Glutamatergic neuron (in vitro differentiated cells): ENCODE data around the gene RMDN2. TPM values are rescaled to one million over a fixed set of nuclear protein-coding genes. Genes with fewer than 3 reads are reported as not detected.

Experiments
- DNase-seq: peaks from one replicate; pipeline ENCODE4 v3.0.0; 2022
- H3K27ac Mint-ChIP-seq: one replicate; pipeline ENCODE4 v1.8.0; 2020; ENCODE audit warnings: mild to moderate bottlenecking, mixed read lengths, inconsistent platforms; ENCODE audit not compliant: unreplicated experiment
- H3K27me3 Mint-ChIP-seq: one replicate; pipeline ENCODE4 v1.8.0; 2020; ENCODE audit warnings: mild to moderate bottlenecking, moderate library complexity, mixed read lengths, inconsistent platforms; ENCODE audit not compliant: unreplicated experiment
- H3K36me3 Mint-ChIP-seq: one replicate; pipeline ENCODE4 v1.8.0; 2020; ENCODE audit warnings: mild to moderate bottlenecking, mixed read lengths, inconsistent platforms; ENCODE audit not compliant: unreplicated experiment
- H3K4me1 Mint-ChIP-seq: one replicate; pipeline ENCODE4 v1.8.0; 2020; ENCODE audit warnings: mild to moderate bottlenecking, low read depth, mixed read lengths, inconsistent platforms; ENCODE audit not compliant: unreplicated experiment
- H3K4me3 Mint-ChIP-seq: one replicate; pipeline ENCODE4 v1.8.0; 2020; ENCODE audit warnings: mild to moderate bottlenecking, mixed read lengths, inconsistent platforms; ENCODE audit not compliant: unreplicated experiment
- H3K9me3 Mint-ChIP-seq: one replicate; pipeline ENCODE4 v1.8.0; 2020; ENCODE audit warnings: mild to moderate bottlenecking, moderate library complexity, mixed read lengths, inconsistent platforms; ENCODE audit not compliant: unreplicated experiment
- CTCF ChIP-seq: fragments of 200-600 bp; sonication (generic); IDR thresholded peaks from one replicate; pipeline ENCODE4 v1.5.0; 2021; ENCODE audit not compliant: partially characterized antibody, unreplicated experiment
- total RNA-seq: library from RNA; stranded (reverse); fragmentation: NEBNext Ultra II Directional; extraction: Animal tissue kit (Norgen Biotek cat#: 25700); gene quantifications from one replicate; pipeline ENCODE4 v1.2.1, GENCODE V29; 2021; ENCODE audit not compliant: unreplicated experiment

Gene RMDN2
- total RNA-seq, 1 donor from 2014 or later = 5.5 TPM

GRCh38 chr2:37918742-37919186 lies 6.3 kb upstream of the RMDN2 start:
- no peaks in the 10 kb centered on the region for H3K36me3 Mint-ChIP-seq
- no peak for TF ChIP-seq CTCF
- H3K27ac Mint-ChIP-seq = no peak overlapping the region
- H3K4me3 Mint-ChIP-seq = no peak overlapping the region
- H3K27me3 Mint-ChIP-seq = no peaks in the 10 kb centered on the region
- DNase-seq = no peak
- peaks cover 2% of the 10 kb centered on the region for H3K9me3 Mint-ChIP-seq
- H3K4me1 Mint-ChIP-seq = peaks cover 2% of the 10 kb centered on the region

- no peak for DNase-seq
- H3K27ac Mint-ChIP-seq = no peak overlapping the region
- no peak overlapping the region for H3K4me3 Mint-ChIP-seq
- no peak for TF ChIP-seq CTCF
- no peaks in the 10 kb centered on the region for H3K36me3 Mint-ChIP-seq
- H3K9me3 Mint-ChIP-seq = peaks cover 4% of the 10 kb centered on the region
- H3K27me3 Mint-ChIP-seq = no peaks in the 10 kb centered on the region
- peaks cover 2% of the 10 kb centered on the region for H3K4me1 Mint-ChIP-seq
Observed at GRCh38 chr2:37919631-37920032, 5.5 kb upstream of the RMDN2 start.

DNA sequence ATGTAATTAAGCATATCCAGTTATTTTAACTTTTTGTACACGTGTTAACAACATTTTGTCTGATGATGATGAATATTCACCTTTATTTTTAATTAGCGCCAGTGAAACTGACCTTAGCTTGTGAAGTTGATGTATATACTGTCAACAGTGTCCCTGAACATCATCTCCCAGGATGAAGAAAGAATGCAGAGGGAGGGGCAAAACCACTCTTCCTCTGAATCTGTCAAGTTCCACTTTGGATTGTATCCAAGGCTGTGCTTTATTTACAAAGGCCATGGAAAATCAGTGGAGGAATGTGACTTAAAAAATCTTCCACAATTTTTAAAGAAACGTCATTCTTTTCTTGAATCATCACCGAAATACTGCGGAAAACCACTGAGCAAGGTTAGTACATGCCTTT lies 4.5 kb upstream of the RMDN2 start:
- Mint-ChIP-seq H3K4me3 (no peak overlapping the region), H3K27ac (no peak overlapping the region), H3K4me1 (peaks cover 2% of the 10 kb centered on the region), H3K27me3 (no peaks in the 10 kb centered on the region), H3K36me3 (no peaks in the 10 kb centered on the region), H3K9me3 (peaks cover 5% of the 10 kb centered on the region)
- no peak for DNase-seq
- TF ChIP-seq CTCF = no peak

DNA sequence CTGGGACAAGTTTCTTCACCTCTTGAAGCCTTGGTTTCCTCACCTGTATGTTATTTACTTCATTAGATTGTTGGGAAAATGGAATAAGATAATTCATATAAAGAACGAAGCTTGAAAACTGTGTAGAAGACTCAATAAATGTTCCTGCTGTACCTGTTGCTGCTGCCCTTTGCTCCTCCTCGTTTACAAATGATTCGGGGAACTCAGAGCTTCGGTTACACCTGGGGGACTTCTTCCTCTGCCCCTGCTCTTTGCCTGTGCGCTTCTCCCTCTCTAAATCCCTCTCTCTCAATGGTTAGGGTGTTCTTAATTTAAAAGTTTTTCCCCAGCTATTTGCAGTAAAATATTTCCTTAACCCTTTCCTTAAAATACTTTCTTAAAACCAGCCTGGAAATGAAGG lies 3.3 kb upstream of the RMDN2 start:
- H3K27me3 Mint-ChIP-seq = no peaks in the 10 kb centered on the region
- H3K36me3 Mint-ChIP-seq = no peaks in the 10 kb centered on the region
- no peak overlapping the region for H3K27ac Mint-ChIP-seq
- H3K9me3 Mint-ChIP-seq = peaks cover 5% of the 10 kb centered on the region
- H3K4me1 Mint-ChIP-seq = peaks cover 2% of the 10 kb centered on the region
- TF ChIP-seq CTCF = no peak
- DNase-seq = no peak
- no peak overlapping the region for H3K4me3 Mint-ChIP-seq

- Mint-ChIP-seq H3K27me3 (no peaks in the 10 kb centered on the region), H3K9me3 (peaks cover 5% of the 10 kb centered on the region), H3K4me3 (no peak overlapping the region), H3K36me3 (no peaks in the 10 kb centered on the region), H3K4me1 (peaks cover 2% of the 10 kb centered on the region), H3K27ac (no peak overlapping the region)
- no peak for TF ChIP-seq CTCF
- no peak for DNase-seq
Observed at GRCh38 chr2:37923308-37924055, 1.6 kb upstream of the RMDN2 start.
